Measurements from ENCODE around the gene NCAPG2. TPM values are rescaled to one million over a fixed set of nuclear protein-coding genes. Genes with fewer than 3 reads are reported as not detected.

Gene NCAPG2
- polyA plus RNA-seq, 3 donors: 1.1 to 3.1 (median 1.7) TPM

GRCh38 chr7:158733220-158733519 is 28.6 kb upstream of the NCAPG2 start:
- peaks cover 25 to 62% of the 10 kb centered on the region in 2 donors for H3K36me3 ChIP-seq (replicated peaks in 1 of 2; ENCODE audit: control insufficient read depth in 1 of 2, insufficient read depth in 2 of 2, low read length in 2 of 2)
- H3K27ac ChIP-seq (ENCODE audit: low read depth in 1 of 2, low read length in 2 of 2): peak overlapping the region in 1 of 2 donors; percentile 45
- H3K4me1 ChIP-seq (ENCODE audit: control insufficient read depth in 1 of 2, insufficient read depth in 2 of 2, low read length in 2 of 2): peaks cover 10 to 21% of the 10 kb centered on the region in 2 donors
- H3K36me3 Mint-ChIP-seq: peaks cover 43 to 55% of the 10 kb centered on the region in 2 donors
- no peak overlapping the region for H3K4me3 ChIP-seq (replicated peaks in 1 of 3; ENCODE audit: low read depth in 2 of 3, low read length in 3 of 3)
- no peak for TF ChIP-seq CTCF (IDR thresholded peaks at IDR 0.05)
- intact Hi-C loops (cut with micrococcal nuclease): no loop called here
- H3K4me2 ChIP-seq (replicated peaks; ENCODE audit: extremely low read depth, low read length, poor library complexity, severe bottlenecking): no peak overlapping the region
- peak overlapping the region in 1 of 7 donors; percentile 26 for H3K27ac Mint-ChIP-seq
- no peaks in the 10 kb centered on the region for H3K79me2 ChIP-seq (ENCODE audit: insufficient read depth, low read length)
- H2AFZ ChIP-seq (ENCODE audit: insufficient read depth, low read depth, low read length, poor library complexity, severe bottlenecking): no peak overlapping the region
- peaks cover 18% of the 10 kb centered on the region for H3K4me1 Mint-ChIP-seq
- peaks cover 0 to 1% (median 0%) of the 10 kb centered on the region in 3 donors for H3K27me3 Mint-ChIP-seq (ENCODE audit: low read depth in 3 of 3)
- no peak overlapping the region for H3K9ac ChIP-seq (ENCODE audit: insufficient read depth, low read length, poor library complexity, severe bottlenecking)
- no CpG with 5 or more reads among the region's 1 CpG for WGBS (ENCODE audit: insufficient coverage)
- no peak overlapping the region for H3K4me3 Mint-ChIP-seq
- no peaks in the 10 kb centered on the region for H3K9me3 ChIP-seq (replicated peaks in 1 of 2; ENCODE audit: control insufficient read depth in 1 of 2, insufficient read depth in 1 of 2, low read length in 2 of 2)
- DNase-seq: no peak
- no peaks in the 10 kb centered on the region for H4K20me1 ChIP-seq (ENCODE audit: insufficient read depth, low read length)
- H3K9me3 Mint-ChIP-seq: no peaks in the 10 kb centered on the region
- H3K27me3 ChIP-seq (ENCODE audit: control insufficient read depth in 2 of 2, insufficient read depth in 2 of 2, low read length in 2 of 2): no peaks in the 10 kb centered on the region

- H3K27ac Mint-ChIP-seq: peak overlapping the region in 2 of 7 donors; percentile 25 to 26
- no peak overlapping the region for H3K4me2 ChIP-seq (replicated peaks; ENCODE audit: extremely low read depth, low read length, poor library complexity, severe bottlenecking)
These were observed 28.1 kb upstream of the NCAPG2 start for GRCh38 chr7:158732494-158733219.

More at GRCh38 chr7:158732494-158733219, 28.1 kb upstream of the NCAPG2 start:
- Histone ChIP-seq H4K20me1 (ENCODE audit: insufficient read depth, low read length) (no peaks in the 10 kb centered on the region), H2AFZ (ENCODE audit: insufficient read depth, low read depth, low read length, poor library complexity, severe bottlenecking) (no peak overlapping the region), H3K4me1 (ENCODE audit: control insufficient read depth in 1 of 2, insufficient read depth in 2 of 2, low read length in 2 of 2) (peaks cover 10 to 21% of the 10 kb centered on the region in 2 donors), H3K79me2 (ENCODE audit: insufficient read depth, low read length) (no peaks in the 10 kb centered on the region), H3K4me3 (replicated peaks in 1 of 3; ENCODE audit: low read depth in 2 of 3, low read length in 3 of 3) (no peak overlapping the region), H3K27me3 (ENCODE audit: control insufficient read depth in 2 of 2, insufficient read depth in 2 of 2, low read length in 2 of 2) (no peaks in the 10 kb centered on the region), H3K9ac (ENCODE audit: insufficient read depth, low read length, poor library complexity, severe bottlenecking) (no peak overlapping the region), H3K9me3 (replicated peaks in 1 of 2; ENCODE audit: control insufficient read depth in 1 of 2, insufficient read depth in 1 of 2, low read length in 2 of 2) (no peaks in the 10 kb centered on the region), H3K36me3 (replicated peaks in 1 of 2; ENCODE audit: control insufficient read depth in 1 of 2, insufficient read depth in 2 of 2, low read length in 2 of 2) (peaks cover 25 to 57% of the 10 kb centered on the region in 2 donors), H3K27ac (ENCODE audit: low read depth in 1 of 2, low read length in 2 of 2) (peak overlapping the region in 1 of 2 donors; percentile 45)
- WGBS (ENCODE audit: insufficient coverage): 86% methylated on average over 6 of the region's 10 CpGs
- DNase-seq: no peak
- Mint-ChIP-seq H3K36me3 (peaks cover 39 to 51% of the 10 kb centered on the region in 2 donors), H3K27me3 (ENCODE audit: low read depth in 3 of 3) (peaks cover 0 to 1% (median 0%) of the 10 kb centered on the region in 3 donors), H3K4me3 (no peak overlapping the region), H3K9me3 (no peaks in the 10 kb centered on the region), H3K4me1 (peaks cover 18% of the 10 kb centered on the region)
- intact Hi-C loops (cut with micrococcal nuclease): no loop called here
- TF ChIP-seq CTCF (IDR thresholded peaks at IDR 0.05): no peak
